H1 (cell line): Measurements from ENCODE around the gene SLC4A7. TPM values are rescaled to one million over a fixed set of nuclear protein-coding genes. Genes with fewer than 3 reads are reported as not detected.
"Not testable (repeated sequence)": the region's sequence is repeated elsewhere in the genome, so short reads cannot be mapped to it uniquely, and the experiment has no call there.

Experiments
- CTCF ChIA-PET: fragments of 300-600 bp; sonication (Branson Sonifier 250); formaldehyde crosslinking; loops from one replicate; lab custom pipeline; 2021; ENCODE audit not compliant: partially characterized antibody; lab: Charles Lee
- POLR2A ChIA-PET: fragments of 300-600 bp; sonication (Branson Sonifier 250); formaldehyde crosslinking; loops from one replicate; lab custom pipeline; 2021; ENCODE audit warnings: inconsistent platforms; ENCODE audit not compliant: partially characterized antibody; lab: Charles Lee
- DNase-seq, 2 experiments: peaks; one replicate each; pipeline versions ENCODE4 v3.0.0 to v3.0.0-alpha.2; 2010 to 2022; ENCODE audit warnings: low spot score in 2 of 2, low read depth in 1 of 2, mixed read lengths in 1 of 2
- FAIRE-seq: peaks from 2 replicates; lab custom pipeline; 2011; peaks lifted over from hg19 to GRCh38; lab: Jason Lieb, UNC
- H2AFZ ChIP-seq: 2 replicates; pipeline ENCODE4 v1.8.1; 2012; ENCODE audit warnings: low read length, inconsistent platforms
- H2AK5ac ChIP-seq: 2 replicates; pipeline ENCODE4 v1.6.1; 2013; ENCODE audit warnings: low read depth, low read length
- H2BK120ac ChIP-seq: replicated peaks from 2 replicates; pipeline ENCODE3; 2013; ENCODE audit warnings: low read depth, low read length, inconsistent platforms
- H2BK12ac ChIP-seq: 2 replicates; pipeline ENCODE4 v1.6.1; 2013; ENCODE audit warnings: low read depth, low read length
- H2BK15ac ChIP-seq: 2 replicates; pipeline ENCODE4 v1.6.1; 2013; ENCODE audit warnings: low read length
- H2BK20ac ChIP-seq: 2 replicates; pipeline ENCODE4 v1.6.1; 2013; ENCODE audit warnings: low read length
- H2BK5ac ChIP-seq: 2 replicates; pipeline ENCODE4 v1.6.1; 2013; ENCODE audit warnings: low read depth, low read length
- H3K14ac ChIP-seq: 2 replicates; pipeline ENCODE4 v1.6.1; 2013; ENCODE audit warnings: inconsistent platforms; ENCODE audit not compliant: insufficient read length
- H3K18ac ChIP-seq: 2 replicates; pipeline ENCODE4 v1.6.1; 2013; ENCODE audit warnings: low read length; ENCODE audit errors: extremely low read depth
- H3K23ac ChIP-seq: 2 replicates; pipeline ENCODE4 v1.6.1; 2013; ENCODE audit warnings: inconsistent platforms; ENCODE audit not compliant: insufficient read length
- H3K23me2 ChIP-seq: 2 replicates; pipeline ENCODE4 v1.6.1; 2013; ENCODE audit warnings: low read depth, low read length
- H3K27ac ChIP-seq: 2 replicates; pipeline ENCODE4 v1.6.1; 2011; ENCODE audit warnings: low read depth, low read length, inconsistent platforms
- H3K27me3 ChIP-seq, 4 experiments: replicated peaks in 1 of 4; 1 replicate in 1 of 4; 2 replicates in 3 of 4; pipeline versions ENCODE4 v1.6.1 to v1.8.1; 2011 to 2013; ENCODE audit warnings: low read length in 3 of 4, mild to moderate bottlenecking in 3 of 4, inconsistent platforms in 2 of 4, mixed read lengths in 2 of 4, moderate library complexity in 1 of 4; ENCODE audit not compliant: control insufficient read depth in 3 of 4, insufficient read depth in 3 of 4; ENCODE audit errors: extremely low read depth in 1 of 4
- H3K36me3 ChIP-seq, 4 experiments: 2 replicates each; pipeline versions ENCODE4 v1.6.1 to v1.8.1; 2011 to 2013; ENCODE audit warnings: mild to moderate bottlenecking in 4 of 4, low read length in 3 of 4, moderate library complexity in 2 of 4, control low read depth in 1 of 4, inconsistent platforms in 1 of 4; ENCODE audit not compliant: insufficient read depth in 4 of 4, control insufficient read depth in 2 of 4
- H3K4ac ChIP-seq: replicated peaks from 2 replicates; pipeline ENCODE3; 2013; ENCODE audit warnings: low read length, low read depth, mixed read lengths, inconsistent platforms; ENCODE audit not compliant: insufficient read length
- H3K4me1 ChIP-seq, 4 experiments: replicated peaks in 1 of 4; 1 replicate in 1 of 4; 2 replicates in 3 of 4; pipeline versions ENCODE4 v1.6.1 to v1.8.1; 2011 to 2013; ENCODE audit warnings: low read length in 3 of 4, inconsistent platforms in 2 of 4, mixed read lengths in 1 of 4; ENCODE audit not compliant: insufficient read depth in 4 of 4, control insufficient read depth in 3 of 4
- H3K4me2 ChIP-seq, 2 experiments: 2 replicates each; pipeline versions ENCODE4 v1.6.1 to v1.8.1; 2011 to 2013; ENCODE audit warnings: low read depth in 2 of 2, low read length in 2 of 2, control low read depth in 1 of 2, inconsistent platforms in 1 of 2, mild to moderate bottlenecking in 1 of 2; ENCODE audit not compliant: insufficient read depth in 1 of 2
- H3K4me3 ChIP-seq, 4 experiments: fragments of 200-600, 300-600 bp in 1 of 4; sonication (generic), shearing (Covaris generic), sonication (Bioruptor Twin) in 1 of 4; 2 replicates each; pipeline versions ENCODE4 v1.5.1 to v1.8.1; 2011 to 2016; ENCODE audit warnings: low read length in 4 of 4, low read depth in 3 of 4, control low read depth in 2 of 4, inconsistent platforms in 2 of 4, mild to moderate bottlenecking in 2 of 4, mixed read lengths in 1 of 4, moderate library complexity in 1 of 4; ENCODE audit not compliant: insufficient read depth in 2 of 4; ENCODE audit errors: extremely low read depth in 1 of 4
- H3K56ac ChIP-seq: replicated peaks from 2 replicates; pipeline ENCODE3; 2013; ENCODE audit warnings: low read depth, mild to moderate bottlenecking, mixed read lengths, low read length, inconsistent platforms; ENCODE audit not compliant: insufficient read length
- H3K79me1 ChIP-seq: 2 replicates; pipeline ENCODE4 v1.6.1; 2013; ENCODE audit warnings: low read depth, low read length, control low read depth
- H3K79me2 ChIP-seq, 2 experiments: 2 replicates each; pipeline versions ENCODE4 v1.6.1 to v1.8.1; 2012 to 2013; ENCODE audit warnings: low read length in 2 of 2, mild to moderate bottlenecking in 2 of 2, inconsistent platforms in 1 of 2; ENCODE audit not compliant: insufficient read depth in 2 of 2, control insufficient read depth in 1 of 2
- H3K9ac ChIP-seq, 4 experiments: replicated peaks in 1 of 4; 1 replicate in 1 of 4; 2 replicates in 3 of 4; pipeline versions ENCODE4 v1.6.1 to v1.8.1; 2011 to 2013; ENCODE audit warnings: low read depth in 3 of 4, low read length in 3 of 4, control low read depth in 2 of 4, mild to moderate bottlenecking in 2 of 4, moderate library complexity in 2 of 4, inconsistent platforms in 1 of 4; ENCODE audit errors: extremely low read depth in 1 of 4
- H3K9me3 ChIP-seq, 2 experiments: 2 replicates each; pipeline versions ENCODE4 v1.6.1 to v1.8.1; 2012 to 2013; ENCODE audit warnings: mild to moderate bottlenecking in 2 of 2, moderate library complexity in 2 of 2, control low read depth in 1 of 2, inconsistent platforms in 1 of 2, low read depth in 1 of 2, low read length in 1 of 2, mixed read lengths in 1 of 2; ENCODE audit not compliant: insufficient read depth in 2 of 2
- H4K20me1 ChIP-seq, 2 experiments: replicated peaks in 1 of 2; 2 replicates each; pipeline versions ENCODE3 to v1.8.1; 2011 to 2013; ENCODE audit warnings: inconsistent platforms in 2 of 2, low read length in 2 of 2, mild to moderate bottlenecking in 1 of 2; ENCODE audit not compliant: insufficient read depth in 2 of 2, control insufficient read depth in 1 of 2
- H4K5ac ChIP-seq: 2 replicates; pipeline ENCODE4 v1.6.1; 2013; ENCODE audit warnings: low read length, low read depth, mixed read lengths, inconsistent platforms; ENCODE audit not compliant: insufficient read length
- H4K8ac ChIP-seq: 2 replicates; pipeline ENCODE4 v1.8.0; 2013; ENCODE audit warnings: mild to moderate bottlenecking, moderate library complexity, low read length, inconsistent platforms; ENCODE audit not compliant: insufficient read depth; ENCODE audit errors: extremely low read depth
- H4K91ac ChIP-seq: replicated peaks from 2 replicates; pipeline ENCODE3; 2013; ENCODE audit warnings: low read length, mixed read lengths, inconsistent platforms; ENCODE audit not compliant: insufficient read length
- WGBS, 2 experiments: shearing (Covaris generic) in 1 of 2; methylation state at CpG; one replicate each; pipeline versions ENCODE4 v1.1.6 to v1.1.7; 2013 to 2015; ENCODE audit warnings: low lambda C conversion rate in 2 of 2, mixed read lengths in 2 of 2, inconsistent platforms in 1 of 2, low coverage in 1 of 2, missing lambda C conversion rate in 1 of 2; ENCODE audit not compliant: insufficient replicate concordance in 2 of 2, insufficient coverage in 1 of 2, insufficient read length in 1 of 2; ENCODE audit errors: extremely low coverage in 1 of 2, missing lambda C conversion rate in 1 of 2; 5-methylcytosine and 5-hydroxymethylcytosine counted together
- polyA plus RNA-seq, 7 experiments: library from polyadenylated mRNA; depleted of rRNA in 3 of 7; stranded (reverse) in 5 of 7; unstranded in 2 of 7; fragments of >200 nt in 5 of 7; fragments of 200-250 nt in 2 of 7; gene quantifications; 1 replicate in 5 of 7; 2 replicates in 1 of 7; 4 replicates in 1 of 7; pipeline versions ENCODE4 v1.2.1 to v1.2.3, GENCODE V29; 2011 to 2013; ENCODE audit warnings: missing spikeins in 2 of 7, mixed read lengths in 2 of 7
- total RNA-seq: library from RNA; stranded (reverse); fragmentation: NEBNext Ultra II Directional; extraction: Animal tissue kit (Norgen Biotek cat#: 25700); gene quantifications from 2 replicates; pipeline ENCODE4 v1.2.1, GENCODE V29; 2021

Gene SLC4A7
- total and polyA plus RNA-seq, 2 of the 8 experiments (the other 6 are each of a cell fraction or from before 2014, with no cell fraction given): 14.9 to 70.5 TPM

- POLR2A ChIA-PET: not testable (repeated sequence)
Measured at GRCh38 chr3:27531193-27531751, 47.1 kb upstream of the SLC4A7 start.

More at GRCh38 chr3:27531193-27531751, 47.1 kb upstream of the SLC4A7 start:
- peaks cover 14 to 32% (median 27%) of the 10 kb centered on the region in 4 experiments for H3K4me1 ChIP-seq
- H2BK120ac ChIP-seq, H3K9me3 ChIP-seq, H3K9ac ChIP-seq, H2AK5ac ChIP-seq, H3K4me3 ChIP-seq, H4K20me1 ChIP-seq, H2BK5ac ChIP-seq, H4K8ac ChIP-seq, H2BK15ac ChIP-seq, H3K79me1 ChIP-seq, H3K36me3 ChIP-seq, H3K27ac ChIP-seq, H3K23me2 ChIP-seq, H4K91ac ChIP-seq, FAIRE-seq, H3K23ac ChIP-seq, H2BK20ac ChIP-seq, H3K56ac ChIP-seq, H3K27me3 ChIP-seq, H4K5ac ChIP-seq, H3K14ac ChIP-seq, H3K18ac ChIP-seq, H3K79me2 ChIP-seq, H2AFZ ChIP-seq, H3K4ac ChIP-seq, DNase-seq: not testable (repeated sequence)
- WGBS, 2 experiments: 93% methylated on average over 8 of the region's 8 CpGs; no CpG with 5 or more reads in 1 of the 2 experiments
- CTCF ChIA-PET: interaction anchor here (1.2 kb wide), 1 partner anchor 149 kb away, joined by 3 read pairs; no protein-coding TSS in a partner anchor
- peak overlapping the region; percentile 11; the same call in 1 of the 2 replicates for H2BK12ac ChIP-seq
- H3K4me2 ChIP-seq: peak overlapping the region in 1 of 2 experiments; percentile 90; a peak in 1 of 4 replicates
